Astrocyte of the hippocampus (primary cell): ENCODE results near the gene KASH5.

Source experiments
- DNase-seq: peaks from one replicate; pipeline ENCODE4 v3.0.0; 2011; ENCODE audit warnings: low read depth, low spot score

Gene KASH5

GRCh38 chr19:49393881-49394280, 5.8 kb downstream of the KASH5 start:
- DNase-seq = no peak

GRCh38 chr19:49395581-49396407, 7.7 kb downstream of the KASH5 start:
- no peak for DNase-seq

GRCh38 chr19:49396738-49397505, 8.9 kb downstream of the KASH5 start:
- DNase-seq = no peak

- DNase-seq = no peak
These were observed 10.1 kb downstream of the KASH5 start for GRCh38 chr19:49398001-49398615.

GRCh38 chr19:49398931-49399330, 10.9 kb downstream of the KASH5 start:
- DNase-seq = no peak

- no peak for DNase-seq
These were observed 12.0 kb downstream of the KASH5 start for GRCh38 chr19:49400029-49400428.

- no peak for DNase-seq
These were observed 15.5 kb downstream of the KASH5 start for GRCh38 chr19:49403404-49404187.

GRCh38 chr19:49407079-49407478, 19.0 kb downstream of the KASH5 start:
- no peak for DNase-seq

GRCh38 chr19:49407482-49408015, 19.5 kb downstream of the KASH5 start:
- no peak for DNase-seq

GRCh38 chr19:49408816-49409440, 20.9 kb downstream of the KASH5 start:
- no peak for DNase-seq

GRCh38 chr19:49409441-49410029, 21.5 kb downstream of the KASH5 start:
- no peak for DNase-seq

- no peak for DNase-seq
These were observed 23.8 kb downstream of the KASH5 start for GRCh38 chr19:49411681-49412326.

GRCh38 chr19:49413348-49413747, 25.3 kb downstream of the KASH5 start:
- peak; percentile 40 for DNase-seq

- no peak for DNase-seq
These were observed 26.2 kb downstream of the KASH5 start for GRCh38 chr19:49414256-49414655.

- DNase-seq = no peak
These were observed 27.2 kb downstream of the KASH5 start for GRCh38 chr19:49415102-49415809.

- no peak for DNase-seq
These were observed 27.8 kb downstream of the KASH5 start for GRCh38 chr19:49415810-49416200.

GRCh38 chr19:49417088-49417487, 29.0 kb downstream of the KASH5 start:
- DNase-seq = no peak

GRCh38 chr19:49418511-49418910, 30.5 kb downstream of the KASH5 start:
- no peak for DNase-seq

GRCh38 chr19:49419173-49419572, 31.1 kb downstream of the KASH5 start:
- no peak for DNase-seq
